ENCODE results near the gene C22orf23.

Gene C22orf23

GRCh38 chr22:37953437-37954179 is at the start of gene C22orf23, which contains the start of gene POLR2F:
TSS of gene C22orf23 (minus strand) at chr22:37953601. CDS start at chr22:37953149, 452 bp downstream.
TSS of gene POLR2F (plus strand) at chr22:37953699. CDS start at chr22:37953788, 89 bp downstream.
- peak; percentile 74 for DNase-seq

DNA sequence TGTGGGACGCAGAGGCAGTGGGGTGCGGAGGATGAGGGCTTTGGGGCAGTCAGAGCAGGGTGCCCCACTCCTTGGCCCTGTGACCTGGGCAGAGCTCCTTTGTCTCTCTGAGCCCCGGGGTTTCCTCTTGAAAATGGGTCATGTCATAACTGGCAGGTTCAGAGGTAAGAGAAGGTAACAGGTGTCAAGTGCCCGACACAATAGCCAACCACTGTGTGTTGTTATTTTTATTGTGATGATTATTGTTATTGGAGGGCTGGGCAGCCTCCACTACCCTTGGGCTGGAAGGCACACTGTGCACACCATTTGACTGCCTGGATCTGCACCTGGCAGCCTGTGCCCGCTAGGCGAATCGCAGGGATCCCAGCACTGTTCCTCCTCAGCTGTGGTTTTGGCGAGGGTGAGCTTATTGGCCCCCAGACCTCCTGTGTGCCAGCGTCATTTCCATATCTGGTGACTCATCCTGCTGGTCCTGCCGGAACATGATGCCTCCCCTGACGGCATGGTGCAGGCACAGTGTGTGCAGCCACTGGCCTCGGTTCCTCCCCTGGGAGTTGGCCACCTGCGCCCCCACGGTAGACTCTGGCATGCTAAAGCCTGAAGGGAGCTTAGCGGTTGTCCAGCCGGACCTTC is 46.4 kb upstream of the C22orf23 start:
- DNase-seq: no peak

GRCh38 chr22:37999236-37999635 is 45.8 kb upstream of the C22orf23 start:
- no peak for DNase-seq

- DNase-seq: no peak
Observed at GRCh38 chr22:37998543-37998942, 45.1 kb upstream of the C22orf23 start.

- DNase-seq: no peak
Observed at GRCh38 chr22:37996515-37997246, 43.3 kb upstream of the C22orf23 start.

DNA sequence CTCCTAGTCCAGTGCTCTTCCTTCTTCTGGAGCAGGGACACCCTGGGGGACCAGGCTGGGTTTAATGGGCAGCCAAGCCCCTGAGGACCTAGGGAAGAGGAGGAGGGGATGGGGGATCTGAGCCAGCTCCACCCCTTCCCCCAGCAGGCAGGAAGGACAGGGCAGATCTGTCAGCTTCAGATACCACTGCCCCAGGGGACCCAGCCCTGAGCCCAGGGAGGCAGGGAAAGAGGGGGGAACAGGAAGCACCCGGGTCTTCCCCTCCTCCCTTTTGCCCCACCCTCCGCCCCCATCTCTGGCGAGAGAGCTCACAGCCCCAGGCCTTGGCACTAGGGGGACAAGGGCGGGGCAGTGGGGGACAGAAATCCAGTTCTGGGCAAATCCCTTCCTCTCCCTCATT is 42.7 kb upstream of the C22orf23 start:
- DNase-seq: no peak

DNA sequence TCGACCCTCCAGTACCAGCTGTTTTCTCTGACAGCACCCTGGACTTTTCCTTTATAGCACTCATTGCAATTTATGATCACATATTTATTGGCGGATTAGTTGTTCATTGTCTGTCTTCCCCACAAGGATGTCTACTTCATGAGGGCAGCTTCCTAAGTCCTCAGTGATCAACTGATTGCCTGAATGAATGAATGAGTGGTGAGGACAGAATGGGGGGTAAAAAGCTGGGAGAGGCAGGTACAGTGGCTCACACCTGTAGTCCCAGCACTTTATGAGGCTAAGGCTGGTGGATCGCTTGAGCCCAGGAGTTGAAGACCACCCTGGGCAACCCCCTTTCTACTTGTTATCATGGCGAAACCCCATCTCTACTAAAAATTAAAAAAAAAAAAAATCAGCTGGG is 42.1 kb upstream of the C22orf23 start:
- DNase-seq: no peak

GRCh38 chr22:37994982-37995381 is 41.6 kb upstream of the C22orf23 start:
- DNase-seq: no peak

DNA sequence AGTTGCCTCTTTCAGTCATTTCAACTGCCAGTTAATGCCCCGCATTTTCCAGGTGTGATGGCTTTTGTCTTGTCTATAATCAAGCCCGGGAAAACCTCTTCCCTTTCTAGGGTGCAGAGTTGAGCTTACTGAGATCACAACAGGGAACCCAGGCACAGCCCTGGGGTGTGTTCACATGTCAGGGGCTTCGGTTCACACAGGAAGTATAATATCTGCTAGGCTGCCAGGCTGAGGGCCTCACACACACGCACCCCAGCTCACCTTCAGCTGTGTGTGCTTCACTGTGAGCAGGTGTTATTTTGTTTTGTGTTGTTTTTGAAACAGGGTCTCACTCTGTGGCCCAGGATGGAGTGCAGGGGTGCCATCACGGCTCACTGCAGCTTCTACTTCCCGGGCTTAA is 40.6 kb upstream of the C22orf23 start:
- no peak for DNase-seq

GRCh38 chr22:37991731-37992442 is 38.5 kb upstream of the C22orf23 start:
- DNase-seq: no peak

GRCh38 chr22:37990862-37991261 is 37.5 kb upstream of the C22orf23 start:
- no peak for DNase-seq

GRCh38 chr22:37990301-37990700 is 36.9 kb upstream of the C22orf23 start:
- no peak for DNase-seq

- DNase-seq: no peak
Observed at GRCh38 chr22:37989146-37990045, 36.0 kb upstream of the C22orf23 start.

- no peak for DNase-seq
Observed at GRCh38 chr22:37986371-37986770, 33.0 kb upstream of the C22orf23 start.

GRCh38 chr22:37985751-37986281 is 32.4 kb upstream of the C22orf23 start:
- DNase-seq: no peak

DNA sequence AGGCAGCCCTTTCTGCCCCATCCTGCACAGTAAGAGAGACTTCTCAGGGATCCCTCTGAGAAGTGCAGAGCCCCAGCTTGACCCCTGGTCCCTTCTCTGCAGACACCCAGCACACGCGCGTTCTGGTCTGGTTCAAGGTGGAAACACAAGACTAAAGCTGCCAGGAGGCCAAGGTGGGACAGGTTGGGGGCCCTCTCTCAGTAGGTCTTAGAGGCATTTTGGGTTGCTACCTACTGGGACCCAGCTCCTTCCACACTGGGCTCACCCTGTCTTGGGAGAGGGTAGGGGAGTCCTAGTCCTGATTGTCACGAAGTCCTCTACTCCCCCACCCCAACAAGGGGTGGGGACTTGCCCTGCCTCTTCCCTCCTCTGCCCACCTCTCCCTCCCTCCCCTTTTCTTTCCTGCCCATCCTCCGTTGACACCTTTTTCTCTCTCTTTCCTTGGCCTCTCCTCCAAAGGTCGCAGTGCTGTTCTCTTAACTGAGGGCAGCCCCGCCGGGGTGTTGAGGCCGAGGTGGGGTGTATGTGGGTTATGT is 31.7 kb upstream of the C22orf23 start:
- DNase-seq: no peak

DNA sequence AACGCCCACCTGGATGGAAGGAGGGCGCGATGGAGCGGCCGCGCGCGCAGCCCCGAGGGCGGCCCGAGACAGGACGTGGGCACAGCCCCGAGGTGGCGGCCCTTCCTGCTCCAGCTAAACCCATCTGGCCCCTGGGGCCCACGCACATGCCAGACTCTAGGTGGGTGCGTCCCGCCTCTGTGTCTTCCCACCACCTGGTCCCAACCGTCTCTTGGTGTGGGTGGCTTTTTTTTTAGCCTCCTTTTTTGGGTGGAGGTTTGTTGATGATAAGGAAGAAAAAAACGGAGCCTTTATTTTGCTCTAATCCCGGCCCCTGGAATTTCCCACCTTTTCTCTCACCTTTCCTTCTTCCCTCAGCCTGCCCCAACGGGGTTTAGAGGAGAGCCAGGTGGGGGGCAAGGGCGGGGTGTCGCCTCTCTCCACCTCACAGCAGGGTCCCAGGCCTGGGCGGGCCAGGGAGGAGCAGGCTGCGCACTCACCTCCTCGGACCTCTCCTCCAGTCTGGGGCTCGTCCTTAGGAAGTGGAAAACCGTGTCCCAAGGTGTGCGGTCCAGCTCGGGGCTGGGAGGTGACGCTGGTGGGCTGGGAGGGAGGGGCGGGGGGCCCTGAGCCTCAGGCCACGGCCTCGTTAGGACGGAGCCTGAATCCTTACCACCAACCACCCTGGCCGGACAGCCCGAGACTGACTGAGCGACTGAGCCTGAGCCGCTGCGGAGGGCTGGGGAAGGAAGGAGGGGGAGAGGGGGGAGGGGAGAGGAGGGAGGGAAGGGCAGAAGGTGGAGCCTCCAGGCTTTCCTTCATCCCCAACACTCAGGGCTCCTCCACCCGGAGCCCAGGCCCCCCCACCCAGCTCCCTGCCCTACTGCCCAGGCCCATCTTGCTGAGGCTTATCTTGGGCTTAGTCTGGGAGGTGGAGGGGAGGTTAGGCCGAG is 30.7 kb upstream of the C22orf23 start, which contains the start of gene SOX10:
SOX10 (minus strand) TSS at position 696 of the 932 bp plus-strand sequence. CDS start 771 bp downstream, outside the sequence.
- no peak for DNase-seq

DNA sequence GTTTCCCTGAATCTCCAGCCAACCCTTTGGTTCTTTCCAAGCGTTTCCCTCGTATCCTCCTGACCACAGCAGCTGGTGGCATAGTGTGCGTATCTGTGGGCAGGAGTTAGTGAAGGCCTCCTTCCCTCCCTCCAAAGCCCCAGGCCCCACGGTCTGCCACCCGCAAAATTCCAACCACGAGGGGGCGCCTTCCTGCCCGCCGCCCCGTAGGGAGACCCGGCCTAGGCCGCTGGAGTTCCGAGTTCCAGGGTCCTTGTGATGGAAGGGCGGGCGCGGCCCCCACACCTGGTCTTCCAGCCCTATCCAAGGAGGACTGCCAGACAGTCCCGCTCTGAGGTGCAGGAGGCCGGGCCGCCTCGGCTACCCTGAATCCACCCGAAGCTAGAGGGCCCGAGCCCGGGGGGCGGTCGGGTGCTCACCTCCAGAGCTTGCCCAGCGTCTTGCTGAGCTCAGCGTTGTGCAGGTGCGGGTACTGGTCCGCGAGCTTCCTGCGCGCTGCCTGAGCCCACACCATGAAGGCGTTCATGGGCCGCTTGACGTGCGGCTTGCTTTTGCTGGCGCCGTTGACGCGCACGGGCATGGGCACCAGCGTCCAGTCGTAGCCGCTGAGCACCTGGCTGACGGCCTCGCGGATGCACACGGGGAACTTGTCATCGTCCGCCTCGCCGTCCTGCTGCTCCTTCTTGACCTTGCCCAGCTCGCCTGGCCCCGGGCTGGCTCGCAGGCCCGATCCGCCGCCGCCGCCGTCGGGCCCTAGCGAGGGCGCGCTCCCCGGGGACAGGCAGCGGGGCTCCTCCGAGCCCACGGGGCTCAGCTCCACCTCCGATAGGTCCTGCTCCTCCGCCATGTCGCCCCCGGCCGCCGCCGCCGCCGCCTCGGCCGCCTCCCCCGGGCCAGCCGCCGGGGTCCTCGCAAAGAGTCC is 29.8 kb upstream of the C22orf23 start:
- DNase-seq: no peak
